Activated CD8-positive, alpha-beta T cell treated with anti-CD3 and anti-CD28 coated beads for 36 hours (primary cell): Measurements from ENCODE around the gene FNDC7. TPM values are rescaled to one million over a fixed set of nuclear protein-coding genes. Genes with fewer than 3 reads are reported as not detected.
"Not testable (repeated sequence)": the region's sequence is repeated elsewhere in the genome, so short reads cannot be mapped to it uniquely, and the experiment has no call there.

Source experiments
- ATAC-seq: fragments of 200-7000 bp; cut with Tn5 transposase; one replicate; pipeline ENCODE4 v1.10.0; 2021; ENCODE audit warnings: mild to moderate bottlenecking, moderate library complexity
- CTCF ChIA-PET: fragments of 350-600 bp; sonication (Branson Sonifier 250); formaldehyde crosslinking; loops from one replicate; lab custom pipeline; 2021; ENCODE audit warnings: antibody characterized with exemption; lab: Charles Lee
- POLR2A ChIA-PET: fragments of 350-600 bp; sonication (Branson Sonifier 250); formaldehyde crosslinking; loops from one replicate; lab custom pipeline; 2021; ENCODE audit warnings: antibody characterized with exemption; lab: Charles Lee
- DNase-seq: peaks from one replicate; pipeline ENCODE4 v3.0.0-alpha.2; 2020
- H3K27ac Mint-ChIP-seq: one replicate; pipeline ENCODE4 v1.8.0; 2021; ENCODE audit warnings: mild to moderate bottlenecking, mixed read lengths
- H3K27me3 Mint-ChIP-seq: one replicate; pipeline ENCODE4 v1.8.0; 2021; ENCODE audit warnings: mixed read lengths
- H3K36me3 Mint-ChIP-seq: one replicate; pipeline ENCODE4 v1.8.0; 2021; ENCODE audit warnings: low read depth, mixed read lengths
- H3K4me1 Mint-ChIP-seq: one replicate; pipeline ENCODE4 v1.8.0; 2021; ENCODE audit warnings: low read depth, mixed read lengths
- H3K4me3 Mint-ChIP-seq: one replicate; pipeline ENCODE4 v1.8.0; 2021; ENCODE audit warnings: mild to moderate bottlenecking, moderate library complexity, mixed read lengths
- H3K9me3 Mint-ChIP-seq: one replicate; pipeline ENCODE4 v1.8.0; 2021; ENCODE audit warnings: mixed read lengths
- intact Hi-C: fragments of 100-400 bp; cut with micrococcal nuclease; formaldehyde crosslinking; loops from one replicate; pipeline ENCODE4 v1.10.0; 2022
- total RNA-seq, 2 experiments: library from RNA; stranded (reverse); gene quantifications; one replicate each; pipeline ENCODE4 v1.2.3, GENCODE V29; 2021
- TF ChIP-seq, protein P1 (sequence below): fragments of 200-600 bp; IDR thresholded peaks from one replicate; pipeline ENCODE4 v1.8.0; 2022; ENCODE audit warnings: antibody characterized with exemption, mild to moderate bottlenecking

The FNDC7 gene
- total RNA-seq, 2 experiments from 2014 or later, result 0.20 TPM; not detected in 1

DNA sequence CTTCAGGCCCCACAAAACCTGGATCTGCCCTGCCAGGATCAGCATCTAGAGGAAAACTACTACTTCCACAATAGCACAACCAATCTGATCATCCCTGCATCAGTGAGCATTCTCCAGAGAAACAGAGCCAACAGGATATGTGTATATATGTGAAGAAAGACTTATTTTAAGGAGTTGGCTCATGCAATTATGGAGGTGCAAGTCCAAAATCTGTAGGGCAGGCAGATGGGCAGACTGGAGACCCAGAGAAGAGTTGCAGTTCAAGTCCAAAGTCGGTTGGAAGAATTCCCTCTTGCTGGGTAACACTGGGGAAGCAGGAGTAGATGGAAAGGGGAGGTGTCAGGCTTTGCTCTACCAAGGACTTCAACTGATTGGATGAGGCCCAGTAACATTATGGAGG lies 46.9 kb upstream of the FNDC7 start:
- no peaks in the 10 kb centered on the region for H3K36me3 Mint-ChIP-seq
- no peak overlapping the region for H3K27ac Mint-ChIP-seq
- no peak for ATAC-seq
- TF ChIP-seq, protein P1, sequence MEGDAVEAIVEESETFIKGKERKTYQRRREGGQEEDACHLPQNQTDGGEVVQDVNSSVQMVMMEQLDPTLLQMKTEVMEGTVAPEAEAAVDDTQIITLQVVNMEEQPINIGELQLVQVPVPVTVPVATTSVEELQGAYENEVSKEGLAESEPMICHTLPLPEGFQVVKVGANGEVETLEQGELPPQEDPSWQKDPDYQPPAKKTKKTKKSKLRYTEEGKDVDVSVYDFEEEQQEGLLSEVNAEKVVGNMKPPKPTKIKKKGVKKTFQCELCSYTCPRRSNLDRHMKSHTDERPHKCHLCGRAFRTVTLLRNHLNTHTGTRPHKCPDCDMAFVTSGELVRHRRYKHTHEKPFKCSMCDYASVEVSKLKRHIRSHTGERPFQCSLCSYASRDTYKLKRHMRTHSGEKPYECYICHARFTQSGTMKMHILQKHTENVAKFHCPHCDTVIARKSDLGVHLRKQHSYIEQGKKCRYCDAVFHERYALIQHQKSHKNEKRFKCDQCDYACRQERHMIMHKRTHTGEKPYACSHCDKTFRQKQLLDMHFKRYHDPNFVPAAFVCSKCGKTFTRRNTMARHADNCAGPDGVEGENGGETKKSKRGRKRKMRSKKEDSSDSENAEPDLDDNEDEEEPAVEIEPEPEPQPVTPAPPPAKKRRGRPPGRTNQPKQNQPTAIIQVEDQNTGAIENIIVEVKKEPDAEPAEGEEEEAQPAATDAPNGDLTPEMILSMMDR, result no peak
- peaks cover 29% of the 10 kb centered on the region for H3K4me1 Mint-ChIP-seq
- H3K27me3 Mint-ChIP-seq, result no peaks in the 10 kb centered on the region
- ChIA-PET CTCF (no interaction called here), POLR2A (interaction anchor here (1.6 kb wide), 1 partner anchor 26 kb away, joined by 7 read pairs; the partner anchor contains the start of gene PRPF38B)
- no peaks in the 10 kb centered on the region for H3K9me3 Mint-ChIP-seq
- intact Hi-C loops, result no loop called here
- no peak for DNase-seq
- no peak overlapping the region for H3K4me3 Mint-ChIP-seq

DNA sequence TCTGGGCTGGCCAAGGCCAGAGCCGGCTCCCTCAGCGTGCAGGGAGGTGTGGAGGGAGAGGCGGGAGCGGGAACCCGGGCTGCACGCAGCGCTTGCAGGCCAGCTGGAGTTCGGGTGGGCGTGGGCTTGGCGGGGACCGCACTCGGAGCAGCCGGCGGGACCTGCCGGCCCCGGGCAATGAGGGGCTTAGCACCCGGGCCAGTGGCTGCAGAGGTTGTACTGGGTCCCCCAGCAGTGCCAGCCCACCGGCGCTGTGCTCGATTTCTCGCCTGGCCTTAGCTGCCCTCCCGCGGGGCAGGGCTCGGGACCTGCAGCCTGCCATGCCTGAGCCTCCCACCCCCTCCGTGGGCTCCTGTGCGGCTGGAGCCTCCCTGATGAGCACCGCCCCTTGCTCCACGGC lies 45.3 kb upstream of the FNDC7 start:
- DNase-seq, H3K9me3 Mint-ChIP-seq, ATAC-seq, H3K27ac Mint-ChIP-seq, H3K27me3 Mint-ChIP-seq, CTCF ChIA-PET, H3K36me3 Mint-ChIP-seq, intact Hi-C loops, H3K4me3 Mint-ChIP-seq: not testable (repeated sequence)
- POLR2A ChIA-PET, result interaction anchor here (1.2 to 1.8 kb wide), 2 partner anchors 12 to 25 kb away, joined by 4 to 8 read pairs; partner anchors contain the start of gene PRPF38B
- peaks cover 28% of the 10 kb centered on the region for H3K4me1 Mint-ChIP-seq

DNA sequence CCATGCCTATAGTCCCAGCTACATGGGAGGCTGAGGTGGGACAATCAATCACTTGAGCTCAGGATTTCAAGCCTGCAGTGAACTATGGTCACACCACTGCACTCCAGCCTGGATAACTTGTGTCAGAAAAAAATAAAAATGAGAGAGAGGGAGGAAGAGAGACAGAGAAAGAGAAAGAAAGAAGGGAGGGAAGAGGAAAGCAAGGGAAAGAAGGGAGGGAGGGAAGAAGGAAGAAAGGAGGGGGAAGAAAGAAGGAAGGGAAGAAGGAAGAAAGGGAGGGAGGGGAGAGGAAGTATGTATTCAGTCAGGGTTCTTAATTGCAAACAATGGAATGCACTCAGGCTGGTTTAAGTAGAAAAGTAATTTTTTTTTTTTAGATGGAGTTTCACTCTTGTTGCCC lies 43.9 kb upstream of the FNDC7 start:
- no peak overlapping the region for H3K27ac Mint-ChIP-seq
- TF ChIP-seq, protein P1, result no peak
- no peak for ATAC-seq
- no peak overlapping the region for H3K4me3 Mint-ChIP-seq
- no peaks in the 10 kb centered on the region for H3K9me3 Mint-ChIP-seq
- H3K4me1 Mint-ChIP-seq, result peaks cover 19% of the 10 kb centered on the region
- POLR2A ChIA-PET, result interaction anchor here (0.6 to 1.4 kb wide), 3 partner anchors 13 to 222 kb away, joined by 3 read pairs; no protein-coding TSS in a partner anchor
- no peaks in the 10 kb centered on the region for H3K27me3 Mint-ChIP-seq
- intact Hi-C loops, result no loop called here
- no peak for DNase-seq
- CTCF ChIA-PET, result no interaction called here
- H3K36me3 Mint-ChIP-seq, result no peaks in the 10 kb centered on the region

DNA sequence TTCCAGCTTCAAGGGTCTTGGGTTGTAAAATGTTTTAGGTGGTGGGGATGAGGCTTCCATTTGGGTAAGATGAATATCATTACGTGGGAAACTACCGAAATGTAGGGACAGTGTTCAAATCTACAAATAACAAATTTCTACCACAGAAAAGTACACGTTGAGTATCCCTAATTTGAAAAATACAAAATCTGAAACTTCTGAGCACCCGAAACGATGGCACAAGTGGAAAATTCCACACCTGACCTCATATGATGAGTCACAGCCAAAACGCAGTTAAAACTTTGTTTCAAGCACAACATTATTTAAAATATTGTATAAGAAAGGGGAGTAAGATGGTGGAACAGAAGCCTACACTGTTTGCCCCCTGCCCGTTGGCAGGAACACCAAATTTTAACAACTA lies 43.0 kb upstream of the FNDC7 start:
- peaks cover 19% of the 10 kb centered on the region for H3K4me1 Mint-ChIP-seq
- no peak overlapping the region for H3K4me3 Mint-ChIP-seq
- intact Hi-C loops, result no loop called here
- DNase-seq (peak; percentile 30), ATAC-seq (peak; percentile 32)
- ChIA-PET CTCF (no interaction called here), POLR2A (interaction anchor here (1.1 to 2.4 kb wide), 4 partner anchors 12 to 33 kb away, joined by 3 to 14 read pairs (median 3); partner anchors contain the start of gene PRPF38B)
- H3K27ac Mint-ChIP-seq, result peak overlapping the region; percentile 29
- no peaks in the 10 kb centered on the region for H3K36me3 Mint-ChIP-seq
- TF ChIP-seq, protein P1, result no peak
- H3K9me3 Mint-ChIP-seq, result no peaks in the 10 kb centered on the region
- no peaks in the 10 kb centered on the region for H3K27me3 Mint-ChIP-seq

DNA sequence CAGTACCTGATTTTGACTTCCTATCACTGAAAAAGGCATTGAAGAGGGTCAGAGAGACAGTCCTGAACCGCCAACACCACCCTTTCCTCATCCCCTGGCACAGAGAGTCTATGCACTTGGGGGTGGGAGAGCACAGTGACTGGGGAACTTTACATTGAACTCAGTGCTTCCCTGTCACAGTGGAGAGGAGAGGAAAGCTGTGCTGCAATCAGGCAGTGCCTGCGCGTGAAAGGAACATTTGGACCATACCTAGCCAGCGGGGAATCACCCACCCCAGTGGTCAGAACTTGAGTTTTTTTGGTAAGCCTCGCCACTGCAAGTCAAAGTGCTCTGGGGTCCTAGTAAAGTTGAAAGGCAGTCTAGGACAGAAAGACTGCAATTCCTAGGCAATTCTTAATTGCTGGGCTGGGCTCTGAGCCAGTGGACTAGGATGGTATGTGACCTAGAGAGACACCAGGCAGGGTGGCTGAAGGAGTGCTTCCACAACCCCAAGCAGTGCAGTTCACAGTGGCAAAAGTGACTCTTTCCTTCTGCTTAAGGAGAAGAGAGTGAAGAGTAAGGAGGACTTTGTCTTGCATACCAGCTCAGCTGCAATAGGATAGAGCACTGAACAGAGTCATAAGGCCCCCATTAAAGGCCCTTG lies 42.5 kb upstream of the FNDC7 start:
- no peaks in the 10 kb centered on the region for H3K36me3 Mint-ChIP-seq
- peak overlapping the region; percentile 29 for H3K27ac Mint-ChIP-seq
- intact Hi-C loops, result no loop called here
- POLR2A ChIA-PET, result interaction anchor here (0.7 to 2.4 kb wide), 5 partner anchors 9 to 32 kb away, joined by 3 to 14 read pairs (median 3); partner anchors contain the start of genes HENMT1 and PRPF38B
- ATAC-seq (peak; percentile 28), DNase-seq (no peak)
- H3K4me3 Mint-ChIP-seq, result no peak overlapping the region
- no peaks in the 10 kb centered on the region for H3K9me3 Mint-ChIP-seq
- TF ChIP-seq, protein P1, result no peak
- CTCF ChIA-PET, result no interaction called here
- no peaks in the 10 kb centered on the region for H3K27me3 Mint-ChIP-seq
- H3K4me1 Mint-ChIP-seq, result peaks cover 19% of the 10 kb centered on the region
